GM18502 (cell line): ENCODE results near the gene LCE4A.

Source experiments
- ATAC-seq: cut with Tn5 transposase; IDR thresholded peaks from one replicate; pipeline ENCODE4 v1.9.1; 2021; ENCODE audit warnings: mild to moderate bottlenecking; ENCODE audit not compliant: unreplicated experiment, poor library complexity

Gene LCE4A

GRCh38 chr1:152745289-152745704, 37.3 kb downstream of the LCE4A start:
- ATAC-seq, result no peak

DNA sequence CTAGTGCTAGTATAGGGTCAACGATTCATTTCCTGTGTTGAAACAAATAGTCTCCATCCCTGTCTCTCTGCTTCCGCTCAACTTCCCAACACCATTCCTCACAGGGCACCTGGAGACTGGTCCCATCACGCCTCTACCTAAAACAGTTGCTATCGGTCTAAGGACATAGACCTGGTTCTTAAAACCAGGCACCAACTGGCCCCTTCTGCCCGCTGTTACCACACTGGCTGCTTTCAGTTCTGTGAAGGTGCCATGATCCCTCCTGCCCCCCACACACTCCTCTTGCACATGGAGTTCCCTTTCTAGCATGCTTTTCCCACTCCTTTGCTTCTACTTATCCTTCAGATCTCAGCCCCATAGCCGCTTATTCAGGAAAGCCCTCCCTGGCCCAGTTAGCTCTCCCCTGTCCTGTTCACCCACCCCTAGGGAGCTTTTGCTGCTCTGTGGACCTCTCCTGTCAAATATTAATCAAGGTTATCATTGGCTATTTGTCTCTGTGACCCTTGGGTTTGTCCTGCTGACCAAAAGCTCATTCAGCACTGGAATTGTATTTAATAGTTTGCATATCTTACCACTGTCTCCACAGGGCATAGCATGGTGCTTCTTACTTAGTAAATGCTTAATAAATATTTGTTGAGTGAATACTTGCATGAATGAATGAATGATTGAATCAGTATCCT, 37.9 kb downstream of the LCE4A start:
- no peak for ATAC-seq

- ATAC-seq, result no peak
These were observed 39.9 kb downstream of the LCE4A start for GRCh38 chr1:152747831-152748230.

- no peak for ATAC-seq
These were observed 44.3 kb downstream of the LCE4A start for GRCh38 chr1:152752225-152752624.

DNA sequence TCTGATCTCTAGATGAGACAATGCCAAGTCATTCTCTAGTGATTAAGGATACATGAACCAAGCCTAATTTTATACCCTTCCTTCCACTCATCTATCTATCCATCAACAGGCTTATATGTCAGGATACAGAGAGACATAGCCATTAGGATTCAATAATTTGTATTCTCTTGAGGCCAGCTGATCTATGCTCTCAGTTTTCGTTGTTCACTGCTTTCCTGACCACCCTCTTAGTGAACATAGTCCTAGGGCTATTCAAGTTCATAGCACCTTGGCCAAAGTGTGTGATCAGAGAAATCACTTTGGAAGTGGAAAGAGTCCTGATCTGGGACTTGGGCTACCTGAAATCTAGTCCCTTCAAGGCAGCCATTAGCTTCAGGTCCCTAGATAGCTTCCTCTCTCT, 45.6 kb downstream of the LCE4A start:
- ATAC-seq, result no peak

GRCh38 chr1:152756872-152757271, 48.9 kb downstream of the LCE4A start:
- ATAC-seq, result no peak

DNA sequence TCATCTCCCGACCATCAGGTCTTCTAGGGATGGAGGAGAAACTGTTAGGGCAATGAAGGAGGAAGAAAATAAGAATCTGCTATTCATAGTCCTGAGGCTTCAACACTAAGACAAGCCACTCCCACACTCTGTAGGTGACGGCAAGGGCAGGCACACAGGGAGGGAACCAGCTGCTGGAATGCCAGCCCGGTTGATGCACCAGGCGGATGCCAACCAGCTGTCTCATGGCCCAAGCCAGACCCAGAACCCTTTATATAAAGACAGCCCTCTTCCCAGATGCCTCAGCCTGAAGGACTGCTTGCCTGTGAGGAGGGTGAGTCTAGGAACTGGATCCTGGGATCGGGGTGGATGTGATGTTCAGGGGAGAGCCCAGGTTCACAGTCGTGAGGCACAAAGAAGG, 49.8 kb downstream of the LCE4A start, which contains the start of gene KPRP:
TSS of gene KPRP (plus strand) at position 279 of the 400 bp plus-strand sequence. CDS start 1,564 bp downstream, outside the sequence.
- no peak for ATAC-seq

GRCh38 chr1:152758636-152759035, 50.7 kb downstream of the LCE4A start:
- ATAC-seq, result no peak
